GM18870 (cell line): ENCODE data around the gene EPHB2.
"Not testable (repeated sequence)": the region's sequence is repeated elsewhere in the genome, so short reads cannot be mapped to it uniquely, and the experiment has no call there.

ENCODE experiments used
- ATAC-seq: cut with Tn5 transposase; IDR thresholded peaks from one replicate; pipeline ENCODE4 v1.9.1; 2021; ENCODE audit warnings: moderate library complexity; ENCODE audit not compliant: unreplicated experiment

Gene EPHB2

GRCh38 chr1:22689505-22689904 lies 21.1 kb upstream of the EPHB2 start:
- ATAC-seq: no peak

GRCh38 chr1:22691031-22691753 lies 19.4 kb upstream of the EPHB2 start:
- ATAC-seq: no peak

GRCh38 chr1:22694172-22694571 lies 16.5 kb upstream of the EPHB2 start:
- no peak for ATAC-seq

- no peak for ATAC-seq
These were observed 14.0 kb upstream of the EPHB2 start for GRCh38 chr1:22696610-22697009.

- ATAC-seq: no peak
These were observed 12.7 kb upstream of the EPHB2 start for GRCh38 chr1:22697980-22698379.

- no peak for ATAC-seq
These were observed 10.7 kb upstream of the EPHB2 start for GRCh38 chr1:22699681-22700520.

GRCh38 chr1:22702296-22703085 lies 8.1 kb upstream of the EPHB2 start:
- no peak for ATAC-seq

- ATAC-seq: no peak
These were observed 6.1 kb upstream of the EPHB2 start for GRCh38 chr1:22704440-22705067.

- ATAC-seq: no peak
These were observed 5.1 kb upstream of the EPHB2 start for GRCh38 chr1:22705586-22705985.

- ATAC-seq: not testable (repeated sequence)
These were observed 4.5 kb upstream of the EPHB2 start for GRCh38 chr1:22706100-22706499.

- ATAC-seq: no peak
These were observed 1.9 kb upstream of the EPHB2 start for GRCh38 chr1:22708777-22709176.

GRCh38 chr1:22709227-22709626 lies 1.4 kb upstream of the EPHB2 start:
- no peak for ATAC-seq

- no peak for ATAC-seq
These were observed 543 bp upstream of the EPHB2 start for GRCh38 chr1:22709891-22710700.

GRCh38 chr1:22711071-22711470 lies 432 bp downstream of the EPHB2 start:
- no peak for ATAC-seq

GRCh38 chr1:22711591-22712501 lies 1.2 kb downstream of the EPHB2 start:
- no peak for ATAC-seq

GRCh38 chr1:22712502-22713271 lies 2.0 kb downstream of the EPHB2 start:
- no peak for ATAC-seq

- no peak for ATAC-seq
These were observed 3.8 kb downstream of the EPHB2 start for GRCh38 chr1:22714455-22714854.

- ATAC-seq: no peak
These were observed 6.6 kb downstream of the EPHB2 start for GRCh38 chr1:22717037-22717760.
